GM23338 (cell line): Measurements from ENCODE around the gene FBLN5. TPM values are rescaled to one million over a fixed set of nuclear protein-coding genes. Genes with fewer than 3 reads are reported as not detected.
A peak's percentile ranks its signal among the peaks of the same experiment; 100 is the strongest.

Experiments used
- ATAC-seq: fragments of 200-7000 bp; cut with Tn5 transposase; 3 replicates; pipeline ENCODE4 v1.9.1; 2020
- DNase-seq: peaks from one replicate; pipeline ENCODE4 v3.0.0-alpha.2; 2015; ENCODE audit warnings: low spot score
- H2AFZ ChIP-seq: fragments of 200-600 bp; sonication (generic); 2 replicates; pipeline ENCODE4 v1.8.0; 2016; ENCODE audit warnings: antibody characterized with exemption, mild to moderate bottlenecking, moderate library complexity
- H3F3A ChIP-seq: fragments of 200-600 bp; sonication (generic); replicated peaks from 2 replicates; pipeline ENCODE4 v1.8.0; 2017; ENCODE audit warnings: antibody characterized with exemption, mixed run types, low read depth
- H3K27ac ChIP-seq: fragments of 200-600 bp; sonication (generic); 2 replicates; pipeline ENCODE4 v1.6.1; 2016; ENCODE audit warnings: low read depth
- H3K27me3 ChIP-seq: fragments of 200-600 bp; sonication (generic); 2 replicates; pipeline ENCODE4 v1.8.0; 2016; ENCODE audit warnings: mild to moderate bottlenecking, mixed run types, moderate library complexity; ENCODE audit not compliant: insufficient read depth
- H3K36me3 ChIP-seq: fragments of 200-600 bp; sonication (generic); 2 replicates; pipeline ENCODE4 v1.8.0; 2016; ENCODE audit warnings: mild to moderate bottlenecking; ENCODE audit not compliant: insufficient read depth
- H3K4me1 ChIP-seq: fragments of 200-600 bp; sonication (generic); 2 replicates; pipeline ENCODE4 v1.8.0; 2016; ENCODE audit warnings: mild to moderate bottlenecking, moderate library complexity; ENCODE audit not compliant: insufficient read depth
- H3K4me2 ChIP-seq: fragments of 200-600 bp; sonication (generic); 2 replicates; pipeline ENCODE4 v1.7.1; 2017; ENCODE audit warnings: mixed run types
- H3K4me3 ChIP-seq: fragments of 200-600 bp; sonication (generic); 2 replicates; pipeline ENCODE4 v1.6.1; 2016; ENCODE audit warnings: mixed run types
- H3K79me2 ChIP-seq: fragments of 200-600 bp; sonication (generic); replicated peaks from 2 replicates; pipeline ENCODE4 v1.8.0; 2017; ENCODE audit warnings: mild to moderate bottlenecking; ENCODE audit not compliant: insufficient read depth
- H3K9me2 ChIP-seq: fragments of 200-600 bp; sonication (generic); 2 replicates; pipeline ENCODE4 v1.8.0; 2017; ENCODE audit not compliant: insufficient read depth
- H4K20me1 ChIP-seq: fragments of 200-600 bp; sonication (generic); replicated peaks from 2 replicates; pipeline ENCODE4 v1.8.0; 2017; ENCODE audit warnings: mild to moderate bottlenecking; ENCODE audit not compliant: insufficient read depth
- H3K27ac Mint-ChIP-seq: 2 replicates; pipeline ENCODE4 v1.8.0; 2020; ENCODE audit warnings: inconsistent platforms, mild to moderate bottlenecking, moderate library complexity, mixed read lengths
- H3K27me3 Mint-ChIP-seq: 3 replicates; pipeline ENCODE4 v1.8.0; 2022; ENCODE audit warnings: low read depth, mild to moderate bottlenecking, moderate library complexity, mixed read lengths, inconsistent platforms; ENCODE audit not compliant: insufficient read depth, poor library complexity
- H3K36me3 Mint-ChIP-seq: 3 replicates; pipeline ENCODE4 v1.8.0; 2021; ENCODE audit warnings: low read depth, mild to moderate bottlenecking, inconsistent platforms, moderate library complexity, mixed read lengths
- H3K4me1 Mint-ChIP-seq: 3 replicates; pipeline ENCODE4 v1.8.0; 2020; ENCODE audit warnings: mild to moderate bottlenecking, inconsistent platforms, mixed read lengths
- H3K4me3 Mint-ChIP-seq: 3 replicates; pipeline ENCODE4 v1.8.0; 2021; ENCODE audit warnings: moderate library complexity, mild to moderate bottlenecking, inconsistent platforms, mixed read lengths
- H3K9me3 Mint-ChIP-seq: 3 replicates; pipeline ENCODE4 v1.8.0; 2020; ENCODE audit warnings: moderate library complexity, mild to moderate bottlenecking, inconsistent platforms, mixed read lengths
- CREB1 ChIP-seq: fragments of 250-450 bp; sonication (Bioruptor Pico); IDR thresholded peaks from 2 replicates; pipeline ENCODE4 v1.5.0; 2020; ENCODE audit warnings: low read depth, mild to moderate bottlenecking, moderate library complexity
- CTCF ChIP-seq, 2 experiments: fragments of 200-600 bp in 1 of 2; sonication (generic) in 1 of 2; conservative IDR thresholded peaks; 2 replicates each; pipeline versions ENCODE4 v1.5.1 to v1.6.1; 2016 to 2017; ENCODE audit warnings: antibody characterized with exemption in 2 of 2, low read depth in 2 of 2, mild to moderate bottlenecking in 2 of 2, moderate library complexity in 1 of 2
- ETS1 ChIP-seq: IDR thresholded peaks from 2 replicates; pipeline ENCODE4 v1.6.1; 2016; ENCODE audit warnings: antibody characterized with exemption
- EZH2 ChIP-seq: fragments of 200-600 bp; sonication (generic); IDR thresholded peaks from one replicate; pipeline ENCODE4 v1.8.0; 2017; ENCODE audit warnings: antibody characterized with exemption, mild to moderate bottlenecking, low read depth; ENCODE audit not compliant: unreplicated experiment
- EZH2phosphoT487 ChIP-seq: fragments of 200-600 bp; sonication (generic); IDR thresholded peaks from one replicate; pipeline ENCODE4 v1.8.1; 2018; ENCODE audit warnings: antibody characterized with exemption; ENCODE audit not compliant: unreplicated experiment
- JUNB ChIP-seq: IDR thresholded peaks from one replicate; pipeline ENCODE4 v1.6.1; 2016; ENCODE audit warnings: antibody characterized with exemption; ENCODE audit not compliant: unreplicated experiment
- NANOG ChIP-seq: IDR thresholded peaks from 2 replicates; pipeline ENCODE4 v1.6.1; 2016; ENCODE audit warnings: antibody characterized with exemption, borderline replicate concordance
- REST ChIP-seq: IDR thresholded peaks from one replicate; pipeline ENCODE4 v1.6.1; 2018; ENCODE audit warnings: antibody characterized with exemption; ENCODE audit not compliant: unreplicated experiment
- STAT1 ChIP-seq: IDR thresholded peaks from one replicate; pipeline ENCODE4 v1.6.1; 2016; ENCODE audit warnings: antibody characterized with exemption; ENCODE audit not compliant: unreplicated experiment
- ZNF114 ChIP-seq: fragments of 250-450 bp; sonication (Bioruptor Pico); IDR thresholded peaks from 2 replicates; pipeline ENCODE4 v1.5.0; 2020; ENCODE audit warnings: mild to moderate bottlenecking, moderate library complexity
- polyA plus RNA-seq: library from polyadenylated mRNA; unstranded; fragments of >200 nt; fragmentation: Nextera tagmentation; extraction: Ambion mirVana; gene quantifications from 2 replicates; pipeline ENCODE4 v1.2.1, GENCODE V29; 2016
- total RNA-seq: library from RNA; depleted of rRNA; stranded (reverse); fragments of >200 nt; shearing (Covaris generic); gene quantifications from 2 replicates; pipeline ENCODE4 v1.2.3, GENCODE V29; 2014

The FBLN5 gene
- total and polyA plus RNA-seq, 2 experiments from 2014 or later: 4.3 to 4.9 TPM

GRCh38 chr14:91879196-91879595, 68.3 kb downstream of the FBLN5 start:
- H3K27ac Mint-ChIP-seq: no peak overlapping the region
- TF ChIP-seq ETS1: no peak
- no peak for TF ChIP-seq STAT1
- no peak for TF ChIP-seq JUNB
- no peak for TF ChIP-seq EZH2phosphoT487
- TF ChIP-seq EZH2: no peak
- no peak for TF ChIP-seq REST
- no peak for TF ChIP-seq ZNF114 (CRISPR knock-in tag)
- TF ChIP-seq CTCF (conservative IDR thresholded peaks at IDR 0.05; ENCODE audit: low read depth in 2 of 2): no peak
- no peak for TF ChIP-seq NANOG
- no peak for TF ChIP-seq CREB1 (CRISPR knock-in tag)

GRCh38 chr14:91878274-91878673, 69.2 kb downstream of the FBLN5 start:
- peak; percentile 28 for DNase-seq
- no peak overlapping the region for H3K4me3 Mint-ChIP-seq
- TF ChIP-seq CTCF (conservative IDR thresholded peaks at IDR 0.05; ENCODE audit: low read depth in 2 of 2): peak; percentile 42 to 65
- TF ChIP-seq ETS1: no peak
- TF ChIP-seq ZNF114 (CRISPR knock-in tag): no peak

More at GRCh38 chr14:91879196-91879595, 68.3 kb downstream of the FBLN5 start:
- Histone ChIP-seq H3F3A (no peaks in the 10 kb centered on the region), H3K27me3 (no peaks in the 10 kb centered on the region), H3K4me3 (no peak overlapping the region), H3K4me2 (no peak overlapping the region), H3K9me2 (no peaks in the 10 kb centered on the region), H3K27ac (no peak overlapping the region), H2AFZ (no peak overlapping the region), H4K20me1 (no peaks in the 10 kb centered on the region), H3K4me1 (no peaks in the 10 kb centered on the region), H3K36me3 (no peaks in the 10 kb centered on the region), H3K79me2 (no peaks in the 10 kb centered on the region)
- H3K4me3 Mint-ChIP-seq: no peak overlapping the region
- peaks cover 2% of the 10 kb centered on the region for H3K27me3 Mint-ChIP-seq
- no peaks in the 10 kb centered on the region for H3K4me1 Mint-ChIP-seq
- no peaks in the 10 kb centered on the region for H3K36me3 Mint-ChIP-seq
- no peaks in the 10 kb centered on the region for H3K9me3 Mint-ChIP-seq
- ATAC-seq: no peak
- no peak for DNase-seq

More at GRCh38 chr14:91878274-91878673, 69.2 kb downstream of the FBLN5 start:
- Mint-ChIP-seq H3K4me1 (no peaks in the 10 kb centered on the region), H3K9me3 (no peaks in the 10 kb centered on the region), H3K27ac (no peak overlapping the region), H3K36me3 (no peaks in the 10 kb centered on the region), H3K27me3 (peaks cover 2% of the 10 kb centered on the region)
- Histone ChIP-seq H2AFZ (no peak overlapping the region), H3K79me2 (no peaks in the 10 kb centered on the region), H3K27ac (no peak overlapping the region), H3K4me1 (no peaks in the 10 kb centered on the region), H4K20me1 (no peaks in the 10 kb centered on the region), H3K9me2 (no peaks in the 10 kb centered on the region), H3K4me2 (no peak overlapping the region), H3K4me3 (no peak overlapping the region), H3F3A (no peaks in the 10 kb centered on the region), H3K27me3 (no peaks in the 10 kb centered on the region), H3K36me3 (no peaks in the 10 kb centered on the region)
- ATAC-seq: peak; percentile 64
